Measurements from ENCODE around the gene PABPC1L.

PABPC1L gene

GRCh38 chr20:44910690-44911262 is 916 bp downstream of the PABPC1L start (continued):
- TF ChIP-seq ZBTB11 (tag by site-specific recombination; conservative IDR thresholded peaks at IDR 0.05; ENCODE audit: low read depth) = 0 out of 2 replicates have a peak, but pooled peaks have one; percentile 37
- TF ChIP-seq ZBTB8A (tag by site-specific recombination; IDR thresholded peaks at IDR 0.05) = no peak
- no peak for TF ChIP-seq ZNF548 (tag by site-specific recombination; IDR thresholded peaks at IDR 0.05)
- TF ChIP-seq ZNF426 (tag by site-specific recombination; IDR thresholded peaks at IDR 0.05) = peak; percentile 56
- TF ChIP-seq ZNF266 (tag by site-specific recombination; IDR thresholded peaks at IDR 0.05; ENCODE audit: low read depth) = 0 out of 2 replicates have a peak, but pooled peaks have one; percentile 42
- TF ChIP-seq ZNF555 (tag by site-specific recombination; conservative IDR thresholded peaks at IDR 0.05) = peak; percentile 36

- POLR2A ChIA-PET = no interaction called here
- CTCF ChIA-PET = interaction anchor here (0.7 to 1.4 kb wide), 3 partner anchors 67 to 433 kb away, joined by 3 read pairs; no protein-coding TSS in a partner anchor
- TF ChIP-seq EGR2 (tag by site-specific recombination; IDR thresholded peaks at IDR 0.05; ENCODE audit: low read depth) (peak; percentile 28; the same call in 1 of the 2 replicates), ZNF629 (tag by site-specific recombination; IDR thresholded peaks at IDR 0.05) (no peak), CTCF (tag by site-specific recombination; IDR thresholded peaks at IDR 0.05) (peak; percentile 67), ZNF677 (tag by site-specific recombination; IDR thresholded peaks at IDR 0.05) (no peak), ZNF600 (tag by site-specific recombination; IDR thresholded peaks at IDR 0.05) (peak; percentile 79), ZNF654 (tag by site-specific recombination; IDR thresholded peaks at IDR 0.05; ENCODE audit: low read depth) (peak; percentile 52), ZNF211 (tag by site-specific recombination; IDR thresholded peaks at IDR 0.05; ENCODE audit: low read depth) (no peak), ZNF366 (tag by site-specific recombination; conservative IDR thresholded peaks at IDR 0.05) (no peak), ZNF747 (tag by site-specific recombination; IDR thresholded peaks at IDR 0.05) (no peak), SP2 (tag by site-specific recombination; IDR thresholded peaks at IDR 0.05) (peak; percentile 39)
- Histone ChIP-seq H3K4me3 (ENCODE audit: low read depth, low read length) (no peak overlapping the region), H3K4me1 (ENCODE audit: control insufficient read depth, insufficient read depth, low read length) (no peaks in the 10 kb centered on the region), H3K27ac (ENCODE audit: extremely low read depth, low read depth, low read length) (no peak overlapping the region), H3K9me3 (ENCODE audit: control insufficient read depth, insufficient read depth, low read depth, low read length) (no peaks in the 10 kb centered on the region), H3K36me3 (ENCODE audit: control insufficient read depth in 2 of 2, insufficient read depth in 1 of 2, low read length in 2 of 2) (peaks cover 4 to 66% of the 10 kb centered on the region in 2 experiments)
Measured at GRCh38 chr20:44911264-44911921, 1.5 kb downstream of the PABPC1L start.

GRCh38 chr20:44912189-44912588 is 2.3 kb downstream of the PABPC1L start:
- TF ChIP-seq YY2 (tag by site-specific recombination; IDR thresholded peaks at IDR 0.05) (no peak), ZNF548 (tag by site-specific recombination; IDR thresholded peaks at IDR 0.05) (peak; percentile 92)
- ChIA-PET CTCF (interaction anchor here (0.6 to 1.4 kb wide), 2 partner anchors 17 to 201 kb away, joined by 3 read pairs; no protein-coding TSS in a partner anchor), POLR2A (no interaction called here)
- Histone ChIP-seq H3K4me3 (ENCODE audit: low read depth, low read length) (no peak overlapping the region), H3K4me1 (ENCODE audit: control insufficient read depth, insufficient read depth, low read length) (no peaks in the 10 kb centered on the region), H3K9me3 (ENCODE audit: control insufficient read depth, insufficient read depth, low read depth, low read length) (no peaks in the 10 kb centered on the region), H3K27ac (ENCODE audit: extremely low read depth, low read depth, low read length) (no peak overlapping the region), H3K36me3 (ENCODE audit: control insufficient read depth in 2 of 2, insufficient read depth in 1 of 2, low read length in 2 of 2) (peaks cover 7 to 66% of the 10 kb centered on the region in 2 experiments)
